HCT116 (cell line): ENCODE data around the gene ZWILCH.

Source experiments
- CTCF ChIP-seq, 3 experiments: fragments of 200-600 bp in 1 of 3; sonication (generic) in 1 of 3; IDR thresholded peaks in 2 of 3; conservative IDR thresholded peaks in 1 of 3; 2 replicates each; pipeline ENCODE4 v1.5.1; 2012 to 2017; ENCODE audit warnings: low read depth in 2 of 3, low read length in 2 of 3, antibody characterized with exemption in 1 of 3, borderline replicate concordance in 1 of 3, control low read depth in 1 of 3, mild to moderate bottlenecking in 1 of 3, mixed read lengths in 1 of 3, mixed run types in 1 of 3, moderate library complexity in 1 of 3; ENCODE audit not compliant: insufficient read depth in 1 of 3
- TCF7L2 ChIP-seq: IDR thresholded peaks from 2 replicates; pipeline ENCODE4 v1.7.0; 2011; ENCODE audit warnings: borderline replicate concordance, inconsistent platforms; ENCODE audit not compliant: insufficient read depth, insufficient read length; ENCODE audit errors: extremely low read depth

DNA sequence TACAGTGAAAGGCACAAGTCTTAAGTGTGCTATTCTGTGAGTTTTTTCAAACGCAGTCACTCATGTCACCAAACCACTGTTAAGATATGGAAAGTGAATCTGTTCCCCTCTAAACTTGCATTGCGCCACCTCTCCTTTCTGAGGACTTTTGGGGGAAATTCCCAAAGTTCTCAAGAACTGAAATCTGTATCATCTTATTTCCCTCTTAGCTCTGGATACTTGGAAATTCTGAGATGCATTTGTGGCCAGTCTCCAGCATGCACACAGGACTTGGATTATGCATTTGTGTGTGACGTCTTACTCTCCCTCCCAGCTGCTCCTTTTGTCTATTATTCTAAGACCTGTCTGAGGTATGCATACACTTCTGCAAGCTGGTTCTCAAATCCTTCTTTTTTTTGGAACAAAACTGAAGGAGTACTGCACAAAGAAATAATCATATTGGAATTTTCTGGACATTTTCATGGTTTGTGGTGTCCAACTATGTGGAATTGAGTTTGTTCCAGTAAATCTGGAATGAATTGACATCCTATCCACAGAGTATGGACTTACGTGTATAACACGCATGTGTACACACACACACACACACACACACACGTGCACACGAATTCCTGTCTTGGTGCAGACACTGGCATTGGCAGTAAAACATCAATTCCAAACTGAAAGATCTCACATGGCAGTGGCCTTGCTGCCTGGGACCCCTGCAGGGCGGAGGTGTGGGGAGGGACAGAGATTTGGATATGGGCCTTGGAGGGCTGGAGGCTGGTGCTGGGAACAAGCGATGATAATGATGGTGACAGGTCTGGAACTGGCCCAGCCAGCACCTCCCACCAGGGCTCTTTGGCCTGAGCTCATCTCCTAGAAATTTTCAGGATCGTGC is 68.8 kb downstream of the ZWILCH start:
- TF ChIP-seq CTCF (IDR thresholded peaks at IDR 0.05 in 2 of 3, conservative IDR thresholded peaks at IDR 0.05 in 1 of 3; ENCODE audit: borderline replicate concordance in 1 of 3, insufficient read depth in 1 of 3, low read depth in 2 of 3, low read length in 2 of 3) (no peak), TCF7L2 (no peak)
